HepG2 (cell line): Measurements from ENCODE around the gene CTXN1. TPM values are rescaled to one million over a fixed set of nuclear protein-coding genes. Genes with fewer than 3 reads are reported as not detected.

Source experiments
- ATAC-seq: fragments of 200-7000 bp; cut with Tn5 transposase; 3 replicates; pipeline ENCODE4 v1.9.1; 2020; ENCODE audit warnings: mild to moderate bottlenecking, moderate library complexity
- BruUV-seq: library from RNA; stranded (reverse); fragments of 400-500 nt; replicated peaks from 2 replicates; lab custom pipeline; 2021; lab: Mats Ljungman, UMichigan
- CTCF ChIA-PET: fragments of 300-600 bp; formaldehyde crosslinking; extraction: SDS; loops from one replicate; lab custom pipeline; 2021; ENCODE audit warnings: low total read pairs, inconsistent platforms, low intra/inter-chr PET ratio; lab: Yijun Ruan, JAX
- POLR2A ChIA-PET: fragments of 350-600 bp; sonication (Branson Sonifier 250); formaldehyde crosslinking; loops from one replicate; lab custom pipeline; 2020; ENCODE audit warnings: antibody characterized with exemption, inconsistent platforms; lab: Yijun Ruan, JAX
- DNase-seq: peaks from one replicate; pipeline ENCODE4 v3.0.0-alpha.2; 2015; ENCODE audit warnings: low spot score
- FAIRE-seq: peaks from 3 replicates; lab custom pipeline; 2011; peaks lifted over from hg19 to GRCh38; lab: Jason Lieb, UNC
- H2AFZ ChIP-seq: one replicate; pipeline ENCODE4 v1.6.1; 2011; ENCODE audit warnings: low read length, inconsistent platforms
- H3K27ac ChIP-seq: fragments of 300-600 bp; 3 replicates; pipeline ENCODE4 v1.8.0; 2011; ENCODE audit warnings: mixed run types, mild to moderate bottlenecking, mixed read lengths, low read length, inconsistent platforms; ENCODE audit not compliant: insufficient read depth; ENCODE audit errors: extremely low read length
- H3K27me3 ChIP-seq, 2 experiments: fragments of 200-600 bp in 1 of 2; 2 replicates in 1 of 2; 3 replicates in 1 of 2; pipeline versions ENCODE4 v1.6.0 to v1.8.0; 2011; ENCODE audit warnings: low read length in 2 of 2, mild to moderate bottlenecking in 2 of 2, moderate library complexity in 2 of 2, inconsistent platforms in 1 of 2; ENCODE audit not compliant: insufficient read depth in 2 of 2, control insufficient read depth in 1 of 2
- H3K36me3 ChIP-seq, 2 experiments: fragments of 200-600 bp in 1 of 2; replicated peaks in 1 of 2; 2 replicates in 1 of 2; 3 replicates in 1 of 2; pipeline versions ENCODE4 v1.5.1 to v1.8.0; 2011; ENCODE audit warnings: low read length in 2 of 2, inconsistent platforms in 1 of 2; ENCODE audit not compliant: insufficient read depth in 2 of 2, control insufficient read depth in 1 of 2
- H3K4me1 ChIP-seq: 2 replicates; pipeline ENCODE4 v1.5.1; 2012; ENCODE audit warnings: low read length, inconsistent platforms; ENCODE audit not compliant: insufficient read depth
- H3K4me2 ChIP-seq: 2 replicates; pipeline ENCODE4 v1.6.0; 2011; ENCODE audit warnings: low read depth, low read length, inconsistent platforms
- H3K4me3 ChIP-seq, 3 experiments: fragments of 200-600 bp in 1 of 3; sonication (generic), shearing (Covaris generic) in 1 of 3; replicated peaks in 1 of 3; 2 replicates each; pipeline ENCODE4 v1.5.1; 2011 to 2016; ENCODE audit warnings: low read length in 3 of 3, inconsistent platforms in 2 of 3, low read depth in 2 of 3, mild to moderate bottlenecking in 2 of 3, control low read depth in 1 of 3, mixed read lengths in 1 of 3; ENCODE audit not compliant: insufficient read depth in 1 of 3
- H3K79me2 ChIP-seq: one replicate; pipeline ENCODE4 v1.6.1; 2011; ENCODE audit warnings: low read length, inconsistent platforms; ENCODE audit not compliant: insufficient read depth
- H3K9ac ChIP-seq: 2 replicates; pipeline ENCODE4 v1.6.0; 2011; ENCODE audit warnings: mild to moderate bottlenecking, low read depth, low read length, inconsistent platforms; ENCODE audit not compliant: insufficient read depth
- H3K9me3 ChIP-seq: 2 replicates; pipeline ENCODE4 v1.5.1; 2012; ENCODE audit warnings: mild to moderate bottlenecking, low read length
- H4K20me1 ChIP-seq: 2 replicates; pipeline ENCODE4 v1.6.0; 2011; ENCODE audit warnings: inconsistent platforms, mild to moderate bottlenecking, low read length, moderate library complexity; ENCODE audit not compliant: insufficient read depth
- DNMT1 ChIP-seq: sonication (generic); formaldehyde crosslinking; IDR thresholded peaks from 2 replicates; pipeline ENCODE4 v1.5.1; 2020; ENCODE audit warnings: mild to moderate bottlenecking, missing genetic modification reagents
- HNF4G ChIP-seq, 2 experiments: sonication (generic) in 1 of 2; formaldehyde crosslinking in 1 of 2; IDR thresholded peaks; 2 replicates each; pipeline versions ENCODE4 v1.4.0 to v1.6.1; 2011 to 2020; ENCODE audit warnings: borderline replicate concordance in 2 of 2, low read depth in 2 of 2, mild to moderate bottlenecking in 2 of 2, low read length in 1 of 2, missing genetic modification reagents in 1 of 2, moderate library complexity in 1 of 2
- NCOR1 ChIP-seq: fragments of 200-600 bp; sonication (generic); IDR thresholded peaks from 2 replicates; pipeline ENCODE4 v1.7.0; 2017; ENCODE audit warnings: antibody characterized with exemption, low read length, borderline replicate concordance
- SAP130 ChIP-seq: IDR thresholded peaks from 2 replicates; pipeline ENCODE4 v1.6.1; 2016; ENCODE audit warnings: low read depth
- SCMH1 ChIP-seq: sonication (generic); formaldehyde crosslinking; IDR thresholded peaks from 2 replicates; pipeline ENCODE4 v1.9.0; 2021; ENCODE audit warnings: missing genetic modification reagents, mild to moderate bottlenecking, borderline replicate concordance
- SMAD1 ChIP-seq: sonication (generic); formaldehyde crosslinking; IDR thresholded peaks from 2 replicates; pipeline ENCODE4 v1.4.0; 2020; ENCODE audit warnings: missing genetic modification reagents, low read depth, mild to moderate bottlenecking, borderline replicate concordance
- ZBTB42 ChIP-seq: sonication (generic); formaldehyde crosslinking; IDR thresholded peaks from 2 replicates; pipeline ENCODE4 v1.5.0; 2020; ENCODE audit warnings: mild to moderate bottlenecking, missing genetic modification reagents
- ZNF335 ChIP-seq: sonication (generic); formaldehyde crosslinking; IDR thresholded peaks from 2 replicates; pipeline ENCODE4 v1.4.0; 2020; ENCODE audit warnings: missing genetic modification reagents
- ZNF446 ChIP-seq: sonication (generic); formaldehyde crosslinking; IDR thresholded peaks from 2 replicates; pipeline ENCODE4 v1.5.0; 2020; ENCODE audit warnings: mild to moderate bottlenecking, missing genetic modification reagents
- ZNF562 ChIP-seq: sonication (generic); formaldehyde crosslinking; IDR thresholded peaks from 2 replicates; pipeline ENCODE4 v1.8.0; 2022; ENCODE audit warnings: missing genetic modification reagents, borderline replicate concordance
- ZNF563 ChIP-seq: sonication (generic); formaldehyde crosslinking; IDR thresholded peaks from 2 replicates; pipeline ENCODE4 v1.8.0; 2022; ENCODE audit warnings: mild to moderate bottlenecking, moderate library complexity, missing genetic modification reagents
- ZNF749 ChIP-seq: sonication (generic); formaldehyde crosslinking; IDR thresholded peaks from 2 replicates; pipeline ENCODE4 v1.8.0; 2022; ENCODE audit warnings: mild to moderate bottlenecking, missing genetic modification reagents, moderate library complexity, borderline replicate concordance
- ZNF878 ChIP-seq: sonication (generic); formaldehyde crosslinking; IDR thresholded peaks from 2 replicates; pipeline ENCODE4 v1.8.1; 2023; ENCODE audit warnings: mild to moderate bottlenecking, missing genetic modification reagents, moderate library complexity
- WGBS: methylation state at CpG from one replicate; pipeline ENCODE4 v1.1.6; 2017; ENCODE audit warnings: low lambda C conversion rate; 5-methylcytosine and 5-hydroxymethylcytosine counted together
- in situ Hi-C: cut with HindIII; loops from 2 replicates; pipeline ENCODE4 v1.10.0; 2017; ENCODE audit warnings: low pct_unique_long_range_greater_than_20kb; ENCODE audit not compliant: extremely low pct_ligation_motif_present
- intact Hi-C: fragments of 100-400 bp; cut with micrococcal nuclease; formaldehyde crosslinking; loops from one replicate; pipeline ENCODE4 v1.10.0; 2022; ENCODE audit not compliant: unreplicated experiment
- polyA plus RNA-seq, 8 experiments: library from polyadenylated mRNA; depleted of rRNA in 3 of 8; stranded (reverse) in 7 of 8; unstranded in 1 of 8; fragments of >200 nt; fragmentation: Illumina TruSeq in 4 of 8; extraction: Trizol in 4 of 8; gene quantifications; 2 replicates each; pipeline versions ENCODE4 v1.2.1 to v1.2.3, GENCODE V29; 2011 to 2016; ENCODE audit warnings: low read depth in 4 of 8, missing spikeins in 1 of 8, mixed read lengths in 1 of 8; ENCODE audit not compliant: insufficient read depth in 1 of 8
- total RNA-seq, 5 experiments: library from RNA; depleted of rRNA; stranded (reverse); fragments of >200 nt; fragmentation: Illumina TruSeq; extraction: Trizol; gene quantifications; 2 replicates each; pipeline ENCODE4 v1.2.3, GENCODE V29; 2016; ENCODE audit warnings: low read depth in 1 of 5
- TF ChIP-seq, protein P1 (sequence below): sonication (generic); formaldehyde crosslinking; IDR thresholded peaks from 2 replicates; pipeline ENCODE4 v1.4.0; 2020; ENCODE audit warnings: missing genetic modification reagents, borderline replicate concordance
- TF ChIP-seq, protein P2 (sequence below): sonication (generic); formaldehyde crosslinking; IDR thresholded peaks from 2 replicates; pipeline ENCODE4 v1.4.0; 2020; ENCODE audit warnings: missing genetic modification reagents, mild to moderate bottlenecking, borderline replicate concordance

Gene CTXN1
- total and polyA plus RNA-seq, 2 of the 13 experiments (the other 11 are each of a cell fraction or from before 2014, with no cell fraction given), result 0.11 TPM; not detected in 1

DNA sequence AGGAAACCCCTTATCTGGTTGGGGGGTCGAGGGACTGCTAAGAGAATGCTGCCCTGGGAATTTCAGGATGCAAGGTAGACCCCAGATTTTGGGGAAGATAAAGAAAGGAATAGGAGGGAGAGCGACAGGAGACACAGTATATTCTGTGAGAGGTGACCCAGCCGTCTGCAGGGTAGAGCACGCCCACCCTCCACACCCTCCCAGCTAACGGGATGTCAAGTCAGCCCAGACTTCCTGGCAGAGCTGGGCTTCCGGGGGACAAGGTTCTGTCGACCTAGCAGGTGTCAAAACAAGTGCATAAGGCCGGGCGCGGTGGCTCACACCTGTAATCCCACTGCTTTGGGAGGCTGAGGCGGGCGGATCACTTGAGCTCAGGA, 51.0 kb downstream of the CTXN1 start:
- CTCF ChIA-PET, result no interaction called here
- H3K9me3 ChIP-seq, result no peaks in the 10 kb centered on the region
- peak overlapping the region; percentile 97 for H3K4me2 ChIP-seq
- no peaks in the 10 kb centered on the region for H3K79me2 ChIP-seq
- peaks cover 0 to 4% of the 10 kb centered on the region in 2 experiments; a peak in 1 of 5 replicates for H3K27me3 ChIP-seq
- no peak for DNase-seq
- FAIRE-seq, result no peak
- BruUV-seq, result no TSS peak
- peaks cover 56% of the 10 kb centered on the region for H3K4me1 ChIP-seq
- H3K36me3 ChIP-seq, result no peaks in the 10 kb centered on the region
- in situ Hi-C loops (no loop called here), intact Hi-C loops (loop anchor here (10.0 kb wide), 1 partner anchor 1140 kb away; the partner anchor contains the start of genes GPR108 and TRIP10)
- no peak overlapping the region for H2AFZ ChIP-seq
- no peak overlapping the region for H3K9ac ChIP-seq
- 27% methylated on average over 12 of the region's 12 CpGs for WGBS
- POLR2A ChIA-PET, result interaction anchor here (0.9 to 2.8 kb wide), 5 partner anchors 13 to 69 kb away, joined by 5 to 16 read pairs (median 5); partner anchors contain the start of genes LRRC8E, SNAPC2 and TIMM44
- no peak overlapping the region for H3K27ac ChIP-seq
- no peak for ATAC-seq
- H3K4me3 ChIP-seq, result peak overlapping the region; percentile 56 to 73 (median 59)
- H4K20me1 ChIP-seq, result no peaks in the 10 kb centered on the region; the same call in 1 of the 2 replicates
- TF ChIP-seq ZNF562 (CRISPR knock-in tag) (no peak), DNMT1 (CRISPR knock-in tag) (no peak), ZNF878 (CRISPR knock-in tag) (no peak), SCMH1 (CRISPR knock-in tag) (no peak), ZNF563 (CRISPR knock-in tag) (no peak), ZNF446 (CRISPR knock-in tag) (no peak), NCOR1 (no peak), SMAD1 (no peak), SAP130 (CRISPR knock-in tag) (peak; percentile 22), ZBTB42 (CRISPR knock-in tag) (no peak), ZNF749 (CRISPR knock-in tag) (no peak), ZNF335 (CRISPR knock-in tag) (no peak), HNF4G (IDR thresholded peaks at IDR 0.05; ENCODE audit: borderline replicate concordance, low read depth, low read length) (no peak), HNF4G (CRISPR knock-in tag; IDR thresholded peaks at IDR 0.05; ENCODE audit: borderline replicate concordance, low read depth) (no peak)
- TF ChIP-seq, protein P1, sequence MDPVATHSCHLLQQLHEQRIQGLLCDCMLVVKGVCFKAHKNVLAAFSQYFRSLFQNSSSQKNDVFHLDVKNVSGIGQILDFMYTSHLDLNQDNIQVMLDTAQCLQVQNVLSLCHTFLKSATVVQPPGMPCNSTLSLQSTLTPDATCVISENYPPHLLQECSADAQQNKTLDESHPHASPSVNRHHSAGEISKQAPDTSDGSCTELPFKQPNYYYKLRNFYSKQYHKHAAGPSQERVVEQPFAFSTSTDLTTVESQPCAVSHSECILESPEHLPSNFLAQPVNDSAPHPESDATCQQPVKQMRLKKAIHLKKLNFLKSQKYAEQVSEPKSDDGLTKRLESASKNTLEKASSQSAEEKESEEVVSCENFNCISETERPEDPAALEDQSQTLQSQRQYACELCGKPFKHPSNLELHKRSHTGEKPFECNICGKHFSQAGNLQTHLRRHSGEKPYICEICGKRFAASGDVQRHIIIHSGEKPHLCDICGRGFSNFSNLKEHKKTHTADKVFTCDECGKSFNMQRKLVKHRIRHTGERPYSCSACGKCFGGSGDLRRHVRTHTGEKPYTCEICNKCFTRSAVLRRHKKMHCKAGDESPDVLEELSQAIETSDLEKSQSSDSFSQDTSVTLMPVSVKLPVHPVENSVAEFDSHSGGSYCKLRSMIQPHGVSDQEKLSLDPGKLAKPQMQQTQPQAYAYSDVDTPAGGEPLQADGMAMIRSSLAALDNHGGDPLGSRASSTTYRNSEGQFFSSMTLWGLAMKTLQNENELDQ (CRISPR knock-in tag), result no peak
- TF ChIP-seq, protein P2, sequence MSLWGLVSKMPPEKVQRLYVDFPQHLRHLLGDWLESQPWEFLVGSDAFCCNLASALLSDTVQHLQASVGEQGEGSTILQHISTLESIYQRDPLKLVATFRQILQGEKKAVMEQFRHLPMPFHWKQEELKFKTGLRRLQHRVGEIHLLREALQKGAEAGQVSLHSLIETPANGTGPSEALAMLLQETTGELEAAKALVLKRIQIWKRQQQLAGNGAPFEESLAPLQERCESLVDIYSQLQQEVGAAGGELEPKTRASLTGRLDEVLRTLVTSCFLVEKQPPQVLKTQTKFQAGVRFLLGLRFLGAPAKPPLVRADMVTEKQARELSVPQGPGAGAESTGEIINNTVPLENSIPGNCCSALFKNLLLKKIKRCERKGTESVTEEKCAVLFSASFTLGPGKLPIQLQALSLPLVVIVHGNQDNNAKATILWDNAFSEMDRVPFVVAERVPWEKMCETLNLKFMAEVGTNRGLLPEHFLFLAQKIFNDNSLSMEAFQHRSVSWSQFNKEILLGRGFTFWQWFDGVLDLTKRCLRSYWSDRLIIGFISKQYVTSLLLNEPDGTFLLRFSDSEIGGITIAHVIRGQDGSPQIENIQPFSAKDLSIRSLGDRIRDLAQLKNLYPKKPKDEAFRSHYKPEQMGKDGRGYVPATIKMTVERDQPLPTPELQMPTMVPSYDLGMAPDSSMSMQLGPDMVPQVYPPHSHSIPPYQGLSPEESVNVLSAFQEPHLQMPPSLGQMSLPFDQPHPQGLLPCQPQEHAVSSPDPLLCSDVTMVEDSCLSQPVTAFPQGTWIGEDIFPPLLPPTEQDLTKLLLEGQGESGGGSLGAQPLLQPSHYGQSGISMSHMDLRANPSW (CRISPR knock-in tag), result 0 out of 2 replicates have a peak, but pooled peaks have one; percentile 33
